SK-N-SH (cell line): Measurements from ENCODE around the gene TMED9. TPM values are rescaled to one million over a fixed set of nuclear protein-coding genes. Genes with fewer than 3 reads are reported as not detected.

Experiments
- CTCF ChIA-PET: fragments of 300-600, 350-600 bp; formaldehyde crosslinking; extraction: SDS; loops from one replicate; lab custom pipeline; 2021; lab: Yijun Ruan, JAX
- POLR2A ChIA-PET: fragments of 350-600 bp; sonication (Branson Sonifier 250); formaldehyde crosslinking; extraction: SDS; loops from one replicate; lab custom pipeline; 2020; ENCODE audit warnings: antibody characterized with exemption, inconsistent platforms; lab: Yijun Ruan, JAX
- DNase-seq: peaks from one replicate; pipeline ENCODE4 v3.0.0; 2012
- H2AFZ ChIP-seq: fragments of 200-600 bp; sonication (generic); 2 replicates; pipeline ENCODE4 v1.8.1; 2016; ENCODE audit warnings: antibody characterized with exemption, mild to moderate bottlenecking, low read depth
- H3F3A ChIP-seq: fragments of 200-600 bp; sonication (generic); replicated peaks from 2 replicates; pipeline ENCODE3; 2016; ENCODE audit warnings: antibody characterized with exemption, mild to moderate bottlenecking; ENCODE audit not compliant: insufficient read depth
- H3K27ac ChIP-seq, 2 experiments: fragments of 200-500 bp in 1 of 2; fragments of 200-600 bp in 1 of 2; sonication (Bioruptor generic) in 1 of 2; sonication (generic), shearing (Covaris generic) in 1 of 2; 2 replicates each; pipeline versions ENCODE4 v1.5.1 to v1.6.1; 2014 to 2016; ENCODE audit warnings: low read depth in 2 of 2, inconsistent platforms in 1 of 2, low read length in 1 of 2, mild to moderate bottlenecking in 1 of 2, mixed read lengths in 1 of 2
- H3K27me3 ChIP-seq: fragments of 200-600 bp; sonication (generic), shearing (Covaris generic); 2 replicates; pipeline ENCODE4 v1.6.1; 2016; ENCODE audit warnings: mixed run types; ENCODE audit not compliant: insufficient read depth
- H3K36me3 ChIP-seq, 2 experiments: fragments of 200-500 bp in 1 of 2; fragments of 200-600 bp in 1 of 2; sonication (Bioruptor generic) in 1 of 2; sonication (generic) in 1 of 2; replicated peaks in 1 of 2; 2 replicates each; pipeline versions ENCODE3 to v1.5.1; 2014 to 2016; ENCODE audit warnings: low read length in 1 of 2, mild to moderate bottlenecking in 1 of 2; ENCODE audit not compliant: insufficient read depth in 2 of 2, control insufficient read depth in 1 of 2
- H3K4me1 ChIP-seq, 2 experiments: fragments of 200-500 bp in 1 of 2; fragments of 200-600 bp in 1 of 2; sonication (Bioruptor generic) in 1 of 2; sonication (generic), shearing (Covaris generic) in 1 of 2; 2 replicates each; pipeline versions ENCODE4 v1.5.1 to v1.6.1; 2014 to 2016; ENCODE audit warnings: low read depth in 1 of 2, low read length in 1 of 2, mixed run types in 1 of 2; ENCODE audit not compliant: insufficient read depth in 2 of 2, control insufficient read depth in 1 of 2
- H3K4me2 ChIP-seq: fragments of 200-600 bp; sonication (generic), shearing (Covaris generic); 2 replicates; pipeline ENCODE4 v1.6.1; 2017; ENCODE audit warnings: mixed run types
- H3K4me3 ChIP-seq, 2 experiments: fragments of 200-500 bp in 1 of 2; fragments of 200-600 bp in 1 of 2; sonication (Bioruptor generic) in 1 of 2; sonication (generic), shearing (Covaris generic) in 1 of 2; 2 replicates each; pipeline versions ENCODE4 v1.5.1 to v1.8.1; 2014 to 2016; ENCODE audit warnings: low read depth in 2 of 2, inconsistent platforms in 1 of 2, low read length in 1 of 2, mild to moderate bottlenecking in 1 of 2, mixed read lengths in 1 of 2, moderate library complexity in 1 of 2
- H3K79me2 ChIP-seq: fragments of 200-600 bp; sonication (generic); 2 replicates; pipeline ENCODE4 v1.8.1; 2017; ENCODE audit warnings: mild to moderate bottlenecking; ENCODE audit not compliant: insufficient read depth
- H3K9ac ChIP-seq: fragments of 200-600 bp; sonication (generic); 2 replicates; pipeline ENCODE4 v1.6.1; 2017; ENCODE audit warnings: mixed run types
- H3K9me2 ChIP-seq: fragments of 200-600 bp; sonication (generic); 2 replicates; pipeline ENCODE4 v1.6.1; 2017; ENCODE audit warnings: mixed run types
- H3K9me3 ChIP-seq: fragments of 200-600 bp; sonication (generic); 2 replicates; pipeline ENCODE4 v1.6.1; 2017; ENCODE audit warnings: mixed run types, mild to moderate bottlenecking, moderate library complexity
- H4K20me1 ChIP-seq: fragments of 200-600 bp; sonication (generic); 2 replicates; pipeline ENCODE4 v1.6.1; 2017; ENCODE audit warnings: mild to moderate bottlenecking, mixed run types; ENCODE audit not compliant: insufficient read depth
- ELF1 ChIP-seq: IDR thresholded peaks from 2 replicates; pipeline ENCODE4 v1.4.0; 2012
- FOXJ3 ChIP-seq: sonication (generic); formaldehyde crosslinking; IDR thresholded peaks from 2 replicates; pipeline ENCODE4 v1.5.1; 2020; ENCODE audit warnings: mild to moderate bottlenecking, missing genetic modification reagents
- GABPA ChIP-seq: IDR thresholded peaks from 2 replicates; pipeline ENCODE4 v1.4.0; 2012; ENCODE audit warnings: low read depth, mild to moderate bottlenecking
- MXI1 ChIP-seq: IDR thresholded peaks from 2 replicates; pipeline ENCODE4 v1.6.1; 2012; ENCODE audit warnings: mild to moderate bottlenecking, low read depth, low read length, improper control_type of control experiment
- RCOR1 ChIP-seq: fragments of 150-350 bp; IDR thresholded peaks from 2 replicates; pipeline ENCODE4 v1.6.1; 2017; ENCODE audit warnings: antibody characterized with exemption, low read length
- RFX5 ChIP-seq: IDR thresholded peaks from 2 replicates; pipeline ENCODE4 v1.6.1; 2012; ENCODE audit warnings: mild to moderate bottlenecking, improper control_type of control experiment, low read length
- TCF12 ChIP-seq: IDR thresholded peaks from 2 replicates; pipeline ENCODE4 v1.4.0; 2012
- TEAD4 ChIP-seq: IDR thresholded peaks from 2 replicates; pipeline ENCODE4 v1.4.0; 2012; ENCODE audit warnings: mild to moderate bottlenecking, borderline replicate concordance; ENCODE audit not compliant: insufficient read depth
- WGBS: methylation state at CpG from one replicate; pipeline ENCODE4 v1.1.6; 2017; ENCODE audit warnings: low lambda C conversion rate; 5-methylcytosine and 5-hydroxymethylcytosine counted together
- polyA plus RNA-seq, 3 experiments: library from polyadenylated mRNA; depleted of rRNA; stranded (reverse); fragments of >200 nt; gene quantifications; 2 replicates each; pipeline ENCODE4 v1.2.3, GENCODE V29; 2012
- TF ChIP-seq, protein P1 (sequence below): IDR thresholded peaks from 2 replicates; pipeline ENCODE4 v1.4.0; 2012; ENCODE audit warnings: low read depth, borderline replicate concordance
- TF ChIP-seq, protein P2 (sequence below): IDR thresholded peaks from 2 replicates; pipeline ENCODE4 v1.4.0; 2012; ENCODE audit warnings: low read depth
- TF ChIP-seq, protein P3 (sequence below): IDR thresholded peaks from 2 replicates; pipeline ENCODE4; 2012
- TF ChIP-seq, protein P4 (sequence below): IDR thresholded peaks from 2 replicates; pipeline ENCODE4 v1.4.0; 2012; ENCODE audit warnings: low read depth, borderline replicate concordance
- TF ChIP-seq, protein P5 (sequence below): fragments of 150-350 bp; IDR thresholded peaks from 2 replicates; pipeline ENCODE4 v1.6.1; 2017; ENCODE audit warnings: antibody characterized with exemption, low read length, low read depth, borderline replicate concordance
- TF ChIP-seq, protein P6 (sequence below): IDR thresholded peaks from 2 replicates; pipeline ENCODE4 v1.6.1; 2012; ENCODE audit warnings: mild to moderate bottlenecking, low read depth, low read length, moderate library complexity

Gene TMED9
- polyA plus RNA-seq, 1 of the 3 experiments (the other 2 are of a cell fraction) = 264 TPM

DNA sequence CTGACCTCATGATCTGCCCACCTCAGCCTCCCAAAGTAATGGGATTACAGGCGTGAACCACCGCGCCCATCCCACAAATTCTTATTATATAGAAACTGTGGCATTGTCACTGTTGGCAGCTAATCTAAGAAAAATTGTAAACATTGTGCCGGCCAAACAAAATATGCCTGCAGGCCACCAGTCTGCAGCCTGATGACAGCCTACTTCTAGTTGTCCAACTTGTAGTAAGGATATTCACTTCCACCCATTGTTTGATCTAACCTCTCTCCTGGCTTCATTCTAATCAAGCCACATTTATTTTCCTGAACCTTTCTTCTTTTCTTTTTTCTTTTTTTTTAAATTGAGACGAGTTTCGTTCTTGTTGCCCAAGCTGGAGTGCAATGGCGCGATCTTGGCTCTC is 13.7 kb upstream of the TMED9 start:
- Histone ChIP-seq H3F3A (no peaks in the 10 kb centered on the region), H3K27me3 (peaks cover 10% of the 10 kb centered on the region; the same call in 1 of the 2 replicates), H2AFZ (no peak overlapping the region), H3K36me3 (no peaks in the 10 kb centered on the region), H3K79me2 (no peaks in the 10 kb centered on the region), H3K27ac (no peak overlapping the region), H3K9me3 (no peaks in the 10 kb centered on the region), H3K4me2 (no peak overlapping the region), H3K9ac (no peak overlapping the region), H3K4me3 (no peak overlapping the region), H3K4me1 (no peaks in the 10 kb centered on the region), H3K9me2 (no peaks in the 10 kb centered on the region), H4K20me1 (no peaks in the 10 kb centered on the region)
- ChIA-PET CTCF (no interaction called here), POLR2A (no interaction called here)
- no peak for DNase-seq
- WGBS = 73% methylated on average over 8 of the region's 8 CpGs
- TF ChIP-seq, protein P1, sequence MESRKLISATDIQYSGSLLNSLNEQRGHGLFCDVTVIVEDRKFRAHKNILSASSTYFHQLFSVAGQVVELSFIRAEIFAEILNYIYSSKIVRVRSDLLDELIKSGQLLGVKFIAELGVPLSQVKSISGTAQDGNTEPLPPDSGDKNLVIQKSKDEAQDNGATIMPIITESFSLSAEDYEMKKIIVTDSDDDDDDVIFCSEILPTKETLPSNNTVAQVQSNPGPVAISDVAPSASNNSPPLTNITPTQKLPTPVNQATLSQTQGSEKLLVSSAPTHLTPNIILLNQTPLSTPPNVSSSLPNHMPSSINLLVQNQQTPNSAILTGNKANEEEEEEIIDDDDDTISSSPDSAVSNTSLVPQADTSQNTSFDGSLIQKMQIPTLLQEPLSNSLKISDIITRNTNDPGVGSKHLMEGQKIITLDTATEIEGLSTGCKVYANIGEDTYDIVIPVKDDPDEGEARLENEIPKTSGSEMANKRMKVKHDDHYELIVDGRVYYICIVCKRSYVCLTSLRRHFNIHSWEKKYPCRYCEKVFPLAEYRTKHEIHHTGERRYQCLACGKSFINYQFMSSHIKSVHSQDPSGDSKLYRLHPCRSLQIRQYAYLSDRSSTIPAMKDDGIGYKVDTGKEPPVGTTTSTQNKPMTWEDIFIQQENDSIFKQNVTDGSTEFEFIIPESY = no peak
- TF ChIP-seq, protein P2, sequence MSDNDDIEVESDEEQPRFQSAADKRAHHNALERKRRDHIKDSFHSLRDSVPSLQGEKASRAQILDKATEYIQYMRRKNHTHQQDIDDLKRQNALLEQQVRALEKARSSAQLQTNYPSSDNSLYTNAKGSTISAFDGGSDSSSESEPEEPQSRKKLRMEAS = no peak
- TF ChIP-seq, protein P3, sequence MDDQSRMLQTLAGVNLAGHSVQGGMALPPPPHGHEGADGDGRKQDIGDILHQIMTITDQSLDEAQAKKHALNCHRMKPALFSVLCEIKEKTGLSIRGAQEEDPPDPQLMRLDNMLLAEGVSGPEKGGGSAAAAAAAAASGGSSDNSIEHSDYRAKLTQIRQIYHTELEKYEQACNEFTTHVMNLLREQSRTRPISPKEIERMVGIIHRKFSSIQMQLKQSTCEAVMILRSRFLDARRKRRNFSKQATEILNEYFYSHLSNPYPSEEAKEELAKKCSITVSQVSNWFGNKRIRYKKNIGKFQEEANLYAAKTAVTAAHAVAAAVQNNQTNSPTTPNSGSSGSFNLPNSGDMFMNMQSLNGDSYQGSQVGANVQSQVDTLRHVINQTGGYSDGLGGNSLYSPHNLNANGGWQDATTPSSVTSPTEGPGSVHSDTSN = no peak

DNA sequence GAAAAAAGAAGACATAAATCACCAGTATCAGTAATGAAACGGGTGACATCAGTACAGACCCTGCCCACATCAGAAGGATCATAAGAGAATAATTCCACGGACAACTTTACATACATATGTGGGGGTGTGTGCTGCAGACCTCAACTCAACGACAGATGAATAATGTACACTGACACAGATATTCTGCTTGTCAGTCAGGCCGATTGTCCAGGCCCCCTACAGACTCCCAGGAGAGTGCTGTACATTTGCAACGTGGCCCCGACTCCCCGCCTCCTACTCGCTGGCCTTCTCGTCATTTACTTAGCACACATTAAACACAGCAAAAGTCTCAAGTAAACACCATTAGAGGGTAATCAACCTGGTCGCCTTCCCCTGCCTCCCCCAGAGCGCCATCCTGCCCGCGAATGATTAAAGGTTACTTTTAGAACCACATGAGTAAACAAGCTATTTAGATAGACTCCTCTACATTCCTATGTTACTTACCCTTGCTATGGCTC is 3.5 kb upstream of the TMED9 start:
- CTCF ChIA-PET = interaction anchor here (0.8 kb wide), 1 partner anchor 27 kb away, joined by 3 read pairs; no protein-coding TSS in a partner anchor
- POLR2A ChIA-PET = no interaction called here
- Histone ChIP-seq H3K36me3 (peaks cover under 1 to 5% of the 10 kb centered on the region in 2 experiments), H4K20me1 (peaks cover 5% of the 10 kb centered on the region; the same call in 1 of the 2 replicates), H3F3A (no peaks in the 10 kb centered on the region), H3K9ac (no peak overlapping the region), H3K4me2 (no peak overlapping the region), H3K27me3 (peaks cover 14% of the 10 kb centered on the region), H3K4me3 (no peak overlapping the region), H3K4me1 (peaks cover 6 to 7% of the 10 kb centered on the region in 2 experiments; a peak in 2 of 4 replicates), H3K9me3 (no peaks in the 10 kb centered on the region), H3K79me2 (peaks cover 14% of the 10 kb centered on the region), H3K27ac (no peak overlapping the region), H3K9me2 (no peaks in the 10 kb centered on the region), H2AFZ (no peak overlapping the region)
- 55% methylated on average over 13 of the region's 13 CpGs for WGBS
- no peak for DNase-seq
- TF ChIP-seq, protein P4, sequence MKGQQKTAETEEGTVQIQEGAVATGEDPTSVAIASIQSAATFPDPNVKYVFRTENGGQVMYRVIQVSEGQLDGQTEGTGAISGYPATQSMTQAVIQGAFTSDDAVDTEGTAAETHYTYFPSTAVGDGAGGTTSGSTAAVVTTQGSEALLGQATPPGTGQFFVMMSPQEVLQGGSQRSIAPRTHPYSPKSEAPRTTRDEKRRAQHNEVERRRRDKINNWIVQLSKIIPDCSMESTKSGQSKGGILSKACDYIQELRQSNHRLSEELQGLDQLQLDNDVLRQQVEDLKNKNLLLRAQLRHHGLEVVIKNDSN = no peak
- no peak for TF ChIP-seq MXI1
- TF ChIP-seq, protein P3 = no peak
- no peak for TF ChIP-seq FOXJ3 (CRISPR knock-in tag)
- no peak for TF ChIP-seq RCOR1
- TF ChIP-seq, protein P5, sequence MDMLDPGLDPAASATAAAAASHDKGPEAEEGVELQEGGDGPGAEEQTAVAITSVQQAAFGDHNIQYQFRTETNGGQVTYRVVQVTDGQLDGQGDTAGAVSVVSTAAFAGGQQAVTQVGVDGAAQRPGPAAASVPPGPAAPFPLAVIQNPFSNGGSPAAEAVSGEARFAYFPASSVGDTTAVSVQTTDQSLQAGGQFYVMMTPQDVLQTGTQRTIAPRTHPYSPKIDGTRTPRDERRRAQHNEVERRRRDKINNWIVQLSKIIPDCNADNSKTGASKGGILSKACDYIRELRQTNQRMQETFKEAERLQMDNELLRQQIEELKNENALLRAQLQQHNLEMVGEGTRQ = no peak
- no peak for TF ChIP-seq TCF12
- no peak for TF ChIP-seq RFX5
- TF ChIP-seq TEAD4 = no peak
- no peak for TF ChIP-seq ELF1
- TF ChIP-seq, protein P6, sequence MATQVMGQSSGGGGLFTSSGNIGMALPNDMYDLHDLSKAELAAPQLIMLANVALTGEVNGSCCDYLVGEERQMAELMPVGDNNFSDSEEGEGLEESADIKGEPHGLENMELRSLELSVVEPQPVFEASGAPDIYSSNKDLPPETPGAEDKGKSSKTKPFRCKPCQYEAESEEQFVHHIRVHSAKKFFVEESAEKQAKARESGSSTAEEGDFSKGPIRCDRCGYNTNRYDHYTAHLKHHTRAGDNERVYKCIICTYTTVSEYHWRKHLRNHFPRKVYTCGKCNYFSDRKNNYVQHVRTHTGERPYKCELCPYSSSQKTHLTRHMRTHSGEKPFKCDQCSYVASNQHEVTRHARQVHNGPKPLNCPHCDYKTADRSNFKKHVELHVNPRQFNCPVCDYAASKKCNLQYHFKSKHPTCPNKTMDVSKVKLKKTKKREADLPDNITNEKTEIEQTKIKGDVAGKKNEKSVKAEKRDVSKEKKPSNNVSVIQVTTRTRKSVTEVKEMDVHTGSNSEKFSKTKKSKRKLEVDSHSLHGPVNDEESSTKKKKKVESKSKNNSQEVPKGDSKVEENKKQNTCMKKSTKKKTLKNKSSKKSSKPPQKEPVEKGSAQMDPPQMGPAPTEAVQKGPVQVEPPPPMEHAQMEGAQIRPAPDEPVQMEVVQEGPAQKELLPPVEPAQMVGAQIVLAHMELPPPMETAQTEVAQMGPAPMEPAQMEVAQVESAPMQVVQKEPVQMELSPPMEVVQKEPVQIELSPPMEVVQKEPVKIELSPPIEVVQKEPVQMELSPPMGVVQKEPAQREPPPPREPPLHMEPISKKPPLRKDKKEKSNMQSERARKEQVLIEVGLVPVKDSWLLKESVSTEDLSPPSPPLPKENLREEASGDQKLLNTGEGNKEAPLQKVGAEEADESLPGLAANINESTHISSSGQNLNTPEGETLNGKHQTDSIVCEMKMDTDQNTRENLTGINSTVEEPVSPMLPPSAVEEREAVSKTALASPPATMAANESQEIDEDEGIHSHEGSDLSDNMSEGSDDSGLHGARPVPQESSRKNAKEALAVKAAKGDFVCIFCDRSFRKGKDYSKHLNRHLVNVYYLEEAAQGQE = no peak
- no peak for TF ChIP-seq GABPA
- TF ChIP-seq, protein P1 = no peak
